HepG2 (cell line): ENCODE data around the gene MZF1. TPM values are rescaled to one million over a fixed set of nuclear protein-coding genes. Genes with fewer than 3 reads are reported as not detected.

Source experiments
- NFYB ChIP-seq: sonication (generic); formaldehyde crosslinking; IDR thresholded peaks from 2 replicates; pipeline ENCODE4 v1.4.0; 2020; ENCODE audit warnings: missing genetic modification reagents
- RAD21 ChIP-seq: fragments of 450-650 bp; formaldehyde crosslinking; IDR thresholded peaks from 2 replicates; pipeline ENCODE4 v1.5.0; 2020; ENCODE audit warnings: mild to moderate bottlenecking
- TRIM22 ChIP-seq: fragments of 450-650 bp; IDR thresholded peaks from 2 replicates; pipeline ENCODE4 v1.6.1; 2017
- ZNF10 ChIP-seq: sonication (generic); formaldehyde crosslinking; IDR thresholded peaks from 2 replicates; pipeline ENCODE4 v1.4.0; 2020; ENCODE audit warnings: mild to moderate bottlenecking, low read depth, missing genetic modification reagents, borderline replicate concordance
- ZNF207 ChIP-seq: fragments of 450-650 bp; IDR thresholded peaks from 2 replicates; pipeline ENCODE4 v1.6.1; 2016; ENCODE audit warnings: antibody characterized with exemption, borderline replicate concordance
- ZNF329 ChIP-seq: sonication (generic); formaldehyde crosslinking; IDR thresholded peaks from 2 replicates; pipeline ENCODE4 v1.9.0; 2021; ENCODE audit warnings: low read depth, mild to moderate bottlenecking, missing genetic modification reagents
- ZNF331 ChIP-seq: sonication (generic); formaldehyde crosslinking; IDR thresholded peaks from 2 replicates; pipeline ENCODE4 v1.4.0; 2020; ENCODE audit warnings: missing genetic modification reagents
- ZNF549 ChIP-seq: sonication (generic); formaldehyde crosslinking; IDR thresholded peaks from 2 replicates; pipeline ENCODE4 v1.5.0; 2020; ENCODE audit warnings: missing genetic modification reagents
- ZNF556 ChIP-seq: sonication (generic); formaldehyde crosslinking; IDR thresholded peaks from 2 replicates; pipeline ENCODE4 v1.4.0; 2020; ENCODE audit warnings: mild to moderate bottlenecking, missing genetic modification reagents, borderline replicate concordance
- ZNF615 ChIP-seq: sonication (generic); formaldehyde crosslinking; IDR thresholded peaks from 2 replicates; pipeline ENCODE4 v1.5.0; 2020; ENCODE audit warnings: mild to moderate bottlenecking, missing genetic modification reagents, borderline replicate concordance
- ZNF770 ChIP-seq: sonication (generic); formaldehyde crosslinking; IDR thresholded peaks from 2 replicates; pipeline ENCODE4 v1.5.0; 2020; ENCODE audit warnings: mild to moderate bottlenecking, missing genetic modification reagents
- ZNF816 ChIP-seq: sonication (generic); formaldehyde crosslinking; IDR thresholded peaks from 2 replicates; pipeline ENCODE4 v1.8.0; 2022; ENCODE audit warnings: missing genetic modification reagents, mild to moderate bottlenecking, borderline replicate concordance
- polyA plus RNA-seq, 8 experiments: library from polyadenylated mRNA; depleted of rRNA in 3 of 8; stranded (reverse) in 7 of 8; unstranded in 1 of 8; fragments of >200 nt; fragmentation: Illumina TruSeq in 4 of 8; extraction: Trizol in 4 of 8; gene quantifications; 2 replicates each; pipeline versions ENCODE4 v1.2.1 to v1.2.3, GENCODE V29; 2011 to 2016; ENCODE audit warnings: low read depth in 4 of 8, missing spikeins in 1 of 8, mixed read lengths in 1 of 8; ENCODE audit not compliant: insufficient read depth in 1 of 8
- total RNA-seq, 5 experiments: library from RNA; depleted of rRNA; stranded (reverse); fragments of >200 nt; fragmentation: Illumina TruSeq; extraction: Trizol; gene quantifications; 2 replicates each; pipeline ENCODE4 v1.2.3, GENCODE V29; 2016; ENCODE audit warnings: low read depth in 1 of 5
- TF ChIP-seq, protein P1 (sequence below): sonication (generic); formaldehyde crosslinking; IDR thresholded peaks from 2 replicates; pipeline ENCODE4 v1.4.0; 2020; ENCODE audit warnings: missing genetic modification reagents
- TF ChIP-seq, protein P2 (sequence below): sonication (generic); formaldehyde crosslinking; IDR thresholded peaks from 2 replicates; pipeline ENCODE4 v1.4.0; 2020; ENCODE audit warnings: missing genetic modification reagents, borderline replicate concordance

The MZF1 gene
- total and polyA plus RNA-seq, 2 of the 13 experiments (the other 11 are each of a cell fraction or from before 2014, with no cell fraction given): 3.1 to 8.1 TPM

- no peak for TF ChIP-seq ZNF549 (CRISPR knock-in tag)
- TF ChIP-seq TRIM22: no peak
- no peak for TF ChIP-seq ZNF10 (CRISPR knock-in tag)
- TF ChIP-seq ZNF329: peak; percentile 88; the same call in 1 of the 2 replicates
- peak; percentile 31; the same call in 1 of the 2 replicates for TF ChIP-seq RAD21
- TF ChIP-seq ZNF816 (CRISPR knock-in tag): peak; percentile 86
- TF ChIP-seq NFYB: peak; percentile 89
- TF ChIP-seq, protein P1, sequence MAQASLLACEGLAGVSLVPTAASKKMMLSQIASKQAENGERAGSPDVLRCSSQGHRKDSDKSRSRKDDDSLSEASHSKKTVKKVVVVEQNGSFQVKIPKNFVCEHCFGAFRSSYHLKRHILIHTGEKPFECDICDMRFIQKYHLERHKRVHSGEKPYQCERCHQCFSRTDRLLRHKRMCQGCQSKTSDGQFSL (CRISPR knock-in tag): no peak
- peak; percentile 84 for TF ChIP-seq ZNF615 (CRISPR knock-in tag)
- peak; percentile 60; the same call in 1 of the 2 replicates for TF ChIP-seq ZNF556 (CRISPR knock-in tag)
- TF ChIP-seq ZNF207: no peak
- TF ChIP-seq, protein P2, sequence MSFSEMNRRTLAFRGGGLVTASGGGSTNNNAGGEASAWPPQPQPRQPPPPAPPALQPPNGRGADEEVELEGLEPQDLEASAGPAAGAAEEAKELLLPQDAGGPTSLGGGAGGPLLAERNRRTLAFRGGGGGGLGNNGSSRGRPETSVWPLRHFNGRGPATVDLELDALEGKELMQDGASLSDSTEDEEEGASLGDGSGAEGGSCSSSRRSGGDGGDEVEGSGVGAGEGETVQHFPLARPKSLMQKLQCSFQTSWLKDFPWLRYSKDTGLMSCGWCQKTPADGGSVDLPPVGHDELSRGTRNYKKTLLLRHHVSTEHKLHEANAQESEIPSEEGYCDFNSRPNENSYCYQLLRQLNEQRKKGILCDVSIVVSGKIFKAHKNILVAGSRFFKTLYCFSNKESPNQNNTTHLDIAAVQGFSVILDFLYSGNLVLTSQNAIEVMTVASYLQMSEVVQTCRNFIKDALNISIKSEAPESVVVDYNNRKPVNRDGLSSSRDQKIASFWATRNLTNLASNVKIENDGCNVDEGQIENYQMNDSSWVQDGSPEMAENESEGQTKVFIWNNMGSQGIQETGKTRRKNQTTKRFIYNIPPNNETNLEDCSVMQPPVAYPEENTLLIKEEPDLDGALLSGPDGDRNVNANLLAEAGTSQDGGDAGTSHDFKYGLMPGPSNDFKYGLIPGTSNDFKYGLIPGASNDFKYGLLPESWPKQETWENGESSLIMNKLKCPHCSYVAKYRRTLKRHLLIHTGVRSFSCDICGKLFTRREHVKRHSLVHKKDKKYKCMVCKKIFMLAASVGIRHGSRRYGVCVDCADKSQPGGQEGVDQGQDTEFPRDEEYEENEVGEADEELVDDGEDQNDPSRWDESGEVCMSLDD (CRISPR knock-in tag): no peak
- peak; percentile 71 for TF ChIP-seq ZNF331 (CRISPR knock-in tag)
- TF ChIP-seq ZNF770 (CRISPR knock-in tag): no peak; the same call in 1 of the 2 replicates
Observed at GRCh38 chr19:58559275-58560006, 13.7 kb downstream of the MZF1 start (continued).
